Measurements from ENCODE around the gene PSD. TPM values are rescaled to one million over a fixed set of nuclear protein-coding genes. Genes with fewer than 3 reads are reported as not detected.

PSD gene
- total RNA-seq: 100 to 1,000 TPM in 2 of 4 donors, 10 to 100 TPM in 2; 88.0 to 268 (median 108) TPM

- intact Hi-C loops (cut with DNase I): no loop called here
- TF ChIP-seq POLR2A (IDR thresholded peaks at IDR 0.05; ENCODE audit: low read depth) (no peak), EP300 (IDR thresholded peaks at IDR 0.05) (no peak), POLR2AphosphoS5 (IDR thresholded peaks at IDR 0.05) (no peak)
- TF ChIP-seq, protein P1, sequence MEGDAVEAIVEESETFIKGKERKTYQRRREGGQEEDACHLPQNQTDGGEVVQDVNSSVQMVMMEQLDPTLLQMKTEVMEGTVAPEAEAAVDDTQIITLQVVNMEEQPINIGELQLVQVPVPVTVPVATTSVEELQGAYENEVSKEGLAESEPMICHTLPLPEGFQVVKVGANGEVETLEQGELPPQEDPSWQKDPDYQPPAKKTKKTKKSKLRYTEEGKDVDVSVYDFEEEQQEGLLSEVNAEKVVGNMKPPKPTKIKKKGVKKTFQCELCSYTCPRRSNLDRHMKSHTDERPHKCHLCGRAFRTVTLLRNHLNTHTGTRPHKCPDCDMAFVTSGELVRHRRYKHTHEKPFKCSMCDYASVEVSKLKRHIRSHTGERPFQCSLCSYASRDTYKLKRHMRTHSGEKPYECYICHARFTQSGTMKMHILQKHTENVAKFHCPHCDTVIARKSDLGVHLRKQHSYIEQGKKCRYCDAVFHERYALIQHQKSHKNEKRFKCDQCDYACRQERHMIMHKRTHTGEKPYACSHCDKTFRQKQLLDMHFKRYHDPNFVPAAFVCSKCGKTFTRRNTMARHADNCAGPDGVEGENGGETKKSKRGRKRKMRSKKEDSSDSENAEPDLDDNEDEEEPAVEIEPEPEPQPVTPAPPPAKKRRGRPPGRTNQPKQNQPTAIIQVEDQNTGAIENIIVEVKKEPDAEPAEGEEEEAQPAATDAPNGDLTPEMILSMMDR (IDR thresholded peaks at IDR 0.05): no peak
- Histone ChIP-seq H3K27ac (replicated peaks in 1 of 4) (no peak within 1 kb of the TSS), H3K4me3 (peak within 1 kb of the TSS; percentile 71 to 86 (median 83)), H3K27me3 (peaks cover 0 to 53% (median 20%) of the 10 kb centered on the region in 4 donors), H3K36me3 (peaks cover 0 to 10% (median 8%) of the 10 kb centered on the region in 4 donors), H3K9me3 (no peaks in the 10 kb centered on the region), H3K4me1 (peaks cover 32 to 46% (median 43%) of the 10 kb centered on the region in 4 donors)
- DNase-seq (ENCODE audit: extremely low spot score): no peak
- WGBS: 3% methylated on average over 20 of the region's 45 CpGs
These were observed at the start of gene PSD for GRCh38 chr10:102418622-102419268. Gene PSD (minus strand): TSS chr10:102418785. CDS start chr10:102417038, 1,747 bp downstream.

DNA sequence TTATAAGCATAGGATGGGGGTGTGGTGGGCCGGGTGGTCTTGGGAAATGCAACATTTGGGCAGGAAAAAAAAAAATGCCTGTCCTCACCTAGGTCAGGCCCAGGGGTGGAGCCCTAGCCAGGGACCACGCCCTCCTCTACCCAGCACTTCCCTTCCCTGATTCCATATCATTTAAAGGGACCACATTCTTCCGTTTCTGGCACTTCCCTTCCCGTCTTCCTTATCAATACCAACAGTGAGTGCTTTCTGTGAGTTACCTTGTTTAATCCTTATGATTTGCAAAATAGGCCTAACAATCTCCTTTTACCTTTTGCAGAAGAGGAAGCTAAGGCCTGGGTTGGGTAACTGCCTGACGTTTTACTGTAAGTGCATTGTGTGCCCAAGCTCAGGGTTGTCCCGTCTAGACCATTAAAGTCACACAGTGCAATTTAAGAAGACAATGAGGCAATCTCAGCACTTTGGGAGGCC lies 49.4 kb upstream of the PSD start:
- DNase-seq (ENCODE audit: extremely low spot score): no peak
- Histone ChIP-seq H3K27ac (replicated peaks in 1 of 4) (no peak overlapping the region), H3K36me3 (peaks cover 0 to 35% (median 10%) of the 10 kb centered on the region in 4 donors), H3K4me1 (peaks cover 0 to 8% (median under 1%) of the 10 kb centered on the region in 4 donors), H3K4me3 (no peak overlapping the region), H3K27me3 (no peaks in the 10 kb centered on the region), H3K9me3 (no peaks in the 10 kb centered on the region)
- no peak for TF ChIP-seq POLR2AphosphoS5 (IDR thresholded peaks at IDR 0.05)
- TF ChIP-seq, protein P1 (IDR thresholded peaks at IDR 0.05): no peak
- intact Hi-C loops (cut with DNase I): no loop called here
- WGBS: 62% methylated on average over 6 of the region's 6 CpGs

DNA sequence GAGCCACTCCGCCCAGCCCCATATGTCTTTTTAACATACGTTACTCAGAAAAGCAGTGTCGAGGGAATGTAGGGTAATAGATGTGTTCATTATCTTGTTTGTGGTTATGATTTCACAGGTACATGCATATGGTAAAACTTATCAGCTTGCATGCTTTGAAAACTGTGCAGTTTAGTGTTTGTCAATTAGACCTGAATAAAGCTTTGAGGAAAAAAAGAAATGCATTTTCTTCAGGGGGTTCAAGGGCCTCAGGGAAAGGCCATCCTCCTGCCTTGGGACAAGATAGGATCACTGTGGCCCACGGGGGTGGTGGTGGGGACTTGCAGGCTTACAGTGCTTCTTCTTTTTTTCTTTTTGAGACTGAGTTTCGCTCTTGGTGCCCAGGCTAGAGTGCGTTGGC lies 48.7 kb upstream of the PSD start:
- 71% methylated on average over 6 of the region's 6 CpGs for WGBS
- Histone ChIP-seq H3K4me1 (peaks cover under 1 to 14% (median 7%) of the 10 kb centered on the region in 4 donors), H3K27me3 (no peaks in the 10 kb centered on the region), H3K9me3 (no peaks in the 10 kb centered on the region), H3K36me3 (peaks cover 0 to 34% (median 10%) of the 10 kb centered on the region in 4 donors), H3K27ac (replicated peaks in 1 of 4) (no peak overlapping the region), H3K4me3 (no peak overlapping the region)
- TF ChIP-seq POLR2AphosphoS5 (IDR thresholded peaks at IDR 0.05): no peak
- TF ChIP-seq, protein P1 (IDR thresholded peaks at IDR 0.05): no peak
- no peak for TF ChIP-seq EP300 (IDR thresholded peaks at IDR 0.05)
- TF ChIP-seq POLR2A (IDR thresholded peaks at IDR 0.05; ENCODE audit: low read depth): no peak
- intact Hi-C loops (cut with DNase I): no loop called here
- no peak for DNase-seq (ENCODE audit: extremely low spot score)

DNA sequence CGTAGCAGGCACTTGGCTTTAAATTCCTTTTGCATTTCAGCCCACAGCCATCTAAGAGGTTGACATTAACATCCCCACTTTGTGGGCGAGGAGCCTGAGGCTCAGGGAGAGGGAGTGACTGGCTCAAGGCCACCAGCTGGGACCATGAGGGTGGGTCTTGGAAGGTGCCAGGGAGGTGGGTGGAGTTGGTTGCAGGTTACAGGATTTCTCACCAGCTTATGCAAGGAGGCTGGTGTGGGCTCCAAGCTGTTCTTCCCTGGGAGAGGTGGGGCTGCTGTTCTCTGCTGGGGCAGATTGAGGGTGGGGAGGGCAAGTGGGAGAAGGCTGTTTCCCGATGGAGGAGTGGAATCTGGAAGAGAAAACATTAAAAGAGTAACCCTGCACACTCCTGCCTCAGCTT lies 46.9 kb upstream of the PSD start:
- intact Hi-C loops (cut with DNase I): no loop called here
- Histone ChIP-seq H3K36me3 (peaks cover 0 to 19% (median 3%) of the 10 kb centered on the region in 4 donors), H3K4me3 (no peak overlapping the region), H3K9me3 (no peaks in the 10 kb centered on the region), H3K27ac (replicated peaks in 1 of 4) (no peak overlapping the region), H3K27me3 (no peaks in the 10 kb centered on the region), H3K4me1 (peaks cover 18 to 33% (median 20%) of the 10 kb centered on the region in 4 donors)
- DNase-seq (ENCODE audit: extremely low spot score): no peak
- WGBS: 59% methylated on average over 3 of the region's 3 CpGs
- no peak for TF ChIP-seq POLR2AphosphoS5 (IDR thresholded peaks at IDR 0.05)
- TF ChIP-seq, protein P1 (IDR thresholded peaks at IDR 0.05): no peak
- TF ChIP-seq EP300 (IDR thresholded peaks at IDR 0.05): no peak
- no peak for TF ChIP-seq POLR2A (IDR thresholded peaks at IDR 0.05; ENCODE audit: low read depth)
